ENCODE results near the gene FAM32A. TPM values are rescaled to one million over a fixed set of nuclear protein-coding genes. Genes with fewer than 3 reads are reported as not detected.

Gene FAM32A
- total RNA-seq, 2 donors from 2014 or later = 29.6 to 44.5 TPM

- no peaks in the 10 kb centered on the region for H3K4me1 ChIP-seq
- no peak for ATAC-seq
- 94 to 100% methylated on average over 2 to 16 of the region's 16 CpGs for WGBS, 2 donors
- intact Hi-C loops (cut with DNase I) = no loop called here
- no peak for DNase-seq
- H3K9me3 ChIP-seq = peaks cover 0 to 3% (median 0%) of the 10 kb centered on the region in 3 donors
- TF ChIP-seq CTCF (IDR thresholded peaks at IDR 0.05) (no peak), POLR2A (IDR thresholded peaks at IDR 0.05) (no peak)
- H3K4me3 ChIP-seq = no peak overlapping the region
- no peak overlapping the region for H3K27ac ChIP-seq
- H3K36me3 ChIP-seq (replicated peaks in 1 of 2; ENCODE audit: insufficient read depth in 1 of 2, low read depth in 2 of 2) = peaks cover 0 to 12% of the 10 kb centered on the region in 2 donors
- H3K27me3 ChIP-seq = no peaks in the 10 kb centered on the region
These were observed 41.0 kb downstream of the FAM32A start for GRCh38 chr19:16226184-16226591.

GRCh38 chr19:16226878-16227836 lies 41.9 kb downstream of the FAM32A start:
- H3K4me3 ChIP-seq = no peak overlapping the region
- intact Hi-C loops (cut with DNase I) = no loop called here
- ATAC-seq (no peak), DNase-seq (no peak)
- H3K27ac ChIP-seq = no peak overlapping the region
- no peaks in the 10 kb centered on the region for H3K27me3 ChIP-seq
- H3K36me3 ChIP-seq (replicated peaks in 1 of 2; ENCODE audit: insufficient read depth in 1 of 2, low read depth in 2 of 2) = peaks cover 0 to 12% of the 10 kb centered on the region in 2 donors
- H3K9me3 ChIP-seq = no peaks in the 10 kb centered on the region
- H3K4me1 ChIP-seq = no peaks in the 10 kb centered on the region
- no peak for TF ChIP-seq POLR2A (IDR thresholded peaks at IDR 0.05)
- TF ChIP-seq CTCF (IDR thresholded peaks at IDR 0.05) = no peak
- 83 to 94% methylated on average over 7 to 33 of the region's 33 CpGs for WGBS, 2 donors

GRCh38 chr19:16227837-16228636 lies 42.8 kb downstream of the FAM32A start:
- Histone ChIP-seq H3K27me3 (no peaks in the 10 kb centered on the region), H3K27ac (no peak overlapping the region), H3K36me3 (replicated peaks in 1 of 2; ENCODE audit: insufficient read depth in 1 of 2, low read depth in 2 of 2) (peaks cover 0 to 12% of the 10 kb centered on the region in 2 donors), H3K4me3 (no peak overlapping the region), H3K9me3 (no peaks in the 10 kb centered on the region), H3K4me1 (no peaks in the 10 kb centered on the region)
- intact Hi-C loops (cut with DNase I) = no loop called here
- TF ChIP-seq CTCF (IDR thresholded peaks at IDR 0.05) = no peak
- no peak for TF ChIP-seq POLR2A (IDR thresholded peaks at IDR 0.05)
- no peak for DNase-seq
- WGBS, 2 donors = 93% methylated on average over 3 to 16 of the region's 21 CpGs
- ATAC-seq = no peak

GRCh38 chr19:16228637-16229321 lies 43.6 kb downstream of the FAM32A start:
- ATAC-seq (no peak), DNase-seq (no peak)
- Histone ChIP-seq H3K27me3 (no peaks in the 10 kb centered on the region), H3K27ac (no peak overlapping the region), H3K4me1 (no peaks in the 10 kb centered on the region), H3K9me3 (no peaks in the 10 kb centered on the region), H3K4me3 (no peak overlapping the region), H3K36me3 (replicated peaks in 1 of 2; ENCODE audit: insufficient read depth in 1 of 2, low read depth in 2 of 2) (peaks cover 0 to 12% of the 10 kb centered on the region in 2 donors)
- intact Hi-C loops (cut with DNase I) = no loop called here
- TF ChIP-seq POLR2A (IDR thresholded peaks at IDR 0.05) (no peak), CTCF (IDR thresholded peaks at IDR 0.05) (no peak)
- 87 to 90% methylated on average over 15 to 21 of the region's 21 CpGs for WGBS, 2 donors

All from body of pancreas (tissue), 4 donors.